NCI-H226 (cell line): ENCODE results near the gene NTF4.
"Not testable (repeated sequence)": the region's sequence is repeated elsewhere in the genome, so short reads cannot be mapped to it uniquely, and the experiment has no call there.

ENCODE experiments used
- DNase-seq: peaks from one replicate; pipeline ENCODE4 v3.0.0-alpha.2; 2015

The NTF4 gene

GRCh38 chr19:49056101-49056901 is 8.3 kb downstream of the NTF4 start:
- no peak for DNase-seq

- DNase-seq: peak; percentile 51
Observed at GRCh38 chr19:49050376-49051033, 14.1 kb downstream of the NTF4 start.

GRCh38 chr19:49049834-49050233 is 14.8 kb downstream of the NTF4 start:
- DNase-seq: not testable (repeated sequence)

GRCh38 chr19:49049011-49049410 is 15.6 kb downstream of the NTF4 start, which contains the start of gene CGB8:
Gene CGB8, minus strand, starts transcription at chr19:49049111. Its CDS starts 372 bp downstream, at chr19:49048739.
- not testable (repeated sequence) for DNase-seq

GRCh38 chr19:49043548-49043947 is 21.1 kb downstream of the NTF4 start, which contains the start of gene CGB5:
Gene CGB5, plus strand, starts transcription at chr19:49043848. Its CDS starts 362 bp downstream, at chr19:49044210.
- not testable (repeated sequence) for DNase-seq

- DNase-seq: not testable (repeated sequence)
Observed at GRCh38 chr19:49042666-49043065, 22.0 kb downstream of the NTF4 start.

GRCh38 chr19:49042177-49042576 is 22.4 kb downstream of the NTF4 start:
- DNase-seq: no peak

GRCh38 chr19:49039736-49040135 is 24.9 kb downstream of the NTF4 start:
- DNase-seq: not testable (repeated sequence)

- peak; percentile 45 for DNase-seq
Observed at GRCh38 chr19:49038557-49039276, 25.9 kb downstream of the NTF4 start.

GRCh38 chr19:49038111-49038510 is 26.5 kb downstream of the NTF4 start:
- DNase-seq: not testable (repeated sequence)

GRCh38 chr19:49036815-49037214 is 27.8 kb downstream of the NTF4 start, which contains the start of gene CGB1:
Gene CGB1, minus strand, starts transcription at chr19:49036895. Its CDS starts 184 bp downstream, at chr19:49036711.
- peak; percentile 33 for DNase-seq

- DNase-seq: peak; percentile 44
Observed at GRCh38 chr19:49031642-49032301, 32.8 kb downstream of the NTF4 start, which contains the start of gene CGB2. Gene CGB2, plus strand, starts transcription at chr19:49031890. Its CDS starts 206 bp downstream, at chr19:49032096.

GRCh38 chr19:49030323-49030722 is 34.3 kb downstream of the NTF4 start:
- DNase-seq: not testable (repeated sequence)

- DNase-seq: not testable (repeated sequence)
Observed at GRCh38 chr19:49029749-49030148, 34.9 kb downstream of the NTF4 start.

- not testable (repeated sequence) for DNase-seq
Observed at GRCh38 chr19:49028686-49029085, 35.9 kb downstream of the NTF4 start.

- not testable (repeated sequence) for DNase-seq
Observed at GRCh38 chr19:49025599-49025998, 39.0 kb downstream of the NTF4 start.

- DNase-seq: not testable (repeated sequence)
Observed at GRCh38 chr19:49025088-49025487, 39.5 kb downstream of the NTF4 start.

GRCh38 chr19:49024233-49024632 is 40.4 kb downstream of the NTF4 start, which contains the start of gene CGB3:
Gene CGB3, minus strand, starts transcription at chr19:49024333. Its CDS starts 362 bp downstream, at chr19:49023971.
- not testable (repeated sequence) for DNase-seq

GRCh38 chr19:49022116-49022515 is 42.5 kb downstream of the NTF4 start:
- DNase-seq: no peak

GRCh38 chr19:49020931-49021895 is 43.4 kb downstream of the NTF4 start:
- DNase-seq: no peak

GRCh38 chr19:49020342-49020741 is 44.3 kb downstream of the NTF4 start:
- DNase-seq: no peak
